OCI-LY3 (cell line): ENCODE measurements around the gene CRPPA.

Experiments used
- EZH2phosphoT487 ChIP-seq: fragments of 200-600 bp; shearing (Covaris generic); IDR thresholded peaks from 2 replicates; pipeline ENCODE4 v1.6.1; 2018; ENCODE audit warnings: antibody characterized with exemption, mixed run types, low read depth
- TF ChIP-seq, protein P1 (sequence below): fragments of 200-600, 300-600 bp; sonication (generic); IDR thresholded peaks from 2 replicates; pipeline ENCODE4 v1.5.1; 2014; ENCODE audit warnings: antibody characterized with exemption, low read length, low read depth

DNA sequence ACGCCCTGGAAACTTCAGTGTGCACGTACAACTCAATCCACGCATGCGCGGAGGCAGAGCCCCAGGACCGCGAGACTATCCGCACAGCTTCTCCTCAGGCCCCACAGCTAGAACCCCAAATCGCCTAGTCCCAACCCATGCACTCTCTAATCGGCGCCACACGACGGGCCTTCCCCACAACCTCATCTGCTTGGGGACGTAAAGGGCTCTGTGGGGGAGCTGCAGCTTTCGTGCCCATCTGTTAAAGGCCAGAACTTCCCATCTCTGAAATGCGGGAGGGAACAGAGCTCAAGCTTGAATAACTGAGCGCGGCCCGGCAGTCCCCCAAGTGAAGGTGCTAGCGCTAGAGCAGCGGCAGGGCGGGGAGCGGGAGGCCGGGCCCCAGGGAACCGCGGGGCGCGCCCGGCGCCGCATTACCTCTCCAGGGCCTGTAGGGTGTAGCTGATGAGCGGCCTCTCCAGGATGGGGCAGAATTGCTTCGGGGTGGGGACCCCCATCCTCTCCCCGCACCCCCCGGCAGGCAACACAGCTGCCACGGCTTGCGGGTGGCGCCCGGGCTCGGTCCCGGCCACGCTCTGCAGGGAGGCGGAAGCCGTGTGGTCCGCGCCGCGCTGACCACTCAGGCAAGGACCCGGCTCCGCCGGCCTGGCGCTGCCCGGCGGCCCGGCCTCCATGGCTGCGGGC lies 547 bp downstream of the CRPPA start:
- TF ChIP-seq EZH2phosphoT487 = no peak
- TF ChIP-seq, protein P1, sequence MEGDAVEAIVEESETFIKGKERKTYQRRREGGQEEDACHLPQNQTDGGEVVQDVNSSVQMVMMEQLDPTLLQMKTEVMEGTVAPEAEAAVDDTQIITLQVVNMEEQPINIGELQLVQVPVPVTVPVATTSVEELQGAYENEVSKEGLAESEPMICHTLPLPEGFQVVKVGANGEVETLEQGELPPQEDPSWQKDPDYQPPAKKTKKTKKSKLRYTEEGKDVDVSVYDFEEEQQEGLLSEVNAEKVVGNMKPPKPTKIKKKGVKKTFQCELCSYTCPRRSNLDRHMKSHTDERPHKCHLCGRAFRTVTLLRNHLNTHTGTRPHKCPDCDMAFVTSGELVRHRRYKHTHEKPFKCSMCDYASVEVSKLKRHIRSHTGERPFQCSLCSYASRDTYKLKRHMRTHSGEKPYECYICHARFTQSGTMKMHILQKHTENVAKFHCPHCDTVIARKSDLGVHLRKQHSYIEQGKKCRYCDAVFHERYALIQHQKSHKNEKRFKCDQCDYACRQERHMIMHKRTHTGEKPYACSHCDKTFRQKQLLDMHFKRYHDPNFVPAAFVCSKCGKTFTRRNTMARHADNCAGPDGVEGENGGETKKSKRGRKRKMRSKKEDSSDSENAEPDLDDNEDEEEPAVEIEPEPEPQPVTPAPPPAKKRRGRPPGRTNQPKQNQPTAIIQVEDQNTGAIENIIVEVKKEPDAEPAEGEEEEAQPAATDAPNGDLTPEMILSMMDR = no peak
